Loucy (cell line): ENCODE results near the gene SMIM30.

Experiments
- H2AFZ ChIP-seq: fragments of 200-600 bp; sonication (generic); 2 replicates; pipeline ENCODE4 v1.6.0; 2016; ENCODE audit warnings: antibody characterized with exemption, mild to moderate bottlenecking, low read length, moderate library complexity
- H3F3A ChIP-seq: fragments of 200-600 bp; 2 replicates; pipeline ENCODE4 v1.6.0; 2016; ENCODE audit warnings: antibody characterized with exemption, low read depth, mild to moderate bottlenecking
- H3K27me3 ChIP-seq: fragments of 200-600 bp; sonication (generic); 2 replicates; pipeline ENCODE4 v1.6.1; 2014; ENCODE audit warnings: low read length, mild to moderate bottlenecking; ENCODE audit not compliant: insufficient read depth, poor library complexity, severe bottlenecking
- H3K36me3 ChIP-seq: fragments of 200-600 bp; sonication (generic); 2 replicates; pipeline ENCODE4 v1.6.1; 2016; ENCODE audit warnings: low read length; ENCODE audit not compliant: insufficient read depth
- H3K4me1 ChIP-seq: fragments of 200-600 bp; sonication (generic); 2 replicates; pipeline ENCODE4 v1.5.1; 2014; ENCODE audit warnings: low read length, mild to moderate bottlenecking; ENCODE audit not compliant: insufficient read depth, poor library complexity, severe bottlenecking
- H3K4me2 ChIP-seq: fragments of 200-600 bp; sonication (generic); 2 replicates; pipeline ENCODE4 v1.6.0; 2014; ENCODE audit warnings: antibody characterized with exemption, low read length, low read depth, mild to moderate bottlenecking; ENCODE audit not compliant: poor library complexity, severe bottlenecking
- H3K4me3 ChIP-seq: fragments of 200-600 bp; sonication (generic); 2 replicates; pipeline ENCODE4 v1.5.1; 2014; ENCODE audit warnings: low read length, mild to moderate bottlenecking, mixed read lengths; ENCODE audit not compliant: poor library complexity, severe bottlenecking
- H3K79me2 ChIP-seq: fragments of 200-600 bp; sonication (generic); 2 replicates; pipeline ENCODE4 v1.6.1; 2014; ENCODE audit warnings: low read length; ENCODE audit not compliant: insufficient read depth
- H3K9ac ChIP-seq: fragments of 200-600 bp; sonication (generic); 2 replicates; pipeline ENCODE4 v1.6.0; 2014; ENCODE audit warnings: mild to moderate bottlenecking, low read depth, low read length, moderate library complexity; ENCODE audit not compliant: poor library complexity, severe bottlenecking
- H3K9me2 ChIP-seq: fragments of 200-600 bp; sonication (generic); replicated peaks from 2 replicates; pipeline ENCODE4 v1.6.1; 2016; ENCODE audit warnings: low read depth, low read length, mixed read lengths
- H3K9me3 ChIP-seq: fragments of 200-600 bp; sonication (generic); 2 replicates; pipeline ENCODE4 v1.6.1; 2014; ENCODE audit warnings: mild to moderate bottlenecking, antibody characterized with exemption, low read length, low read depth; ENCODE audit not compliant: insufficient read depth
- H4K20me1 ChIP-seq: fragments of 200-600 bp; sonication (generic); 2 replicates; pipeline ENCODE4 v1.6.0; 2014; ENCODE audit warnings: antibody characterized with exemption, low read length, mild to moderate bottlenecking; ENCODE audit not compliant: insufficient read depth, poor library complexity, severe bottlenecking
- EZH2phosphoT487 ChIP-seq: fragments of 200-600 bp; IDR thresholded peaks from 2 replicates; pipeline ENCODE4 v1.6.1; 2018; ENCODE audit warnings: antibody characterized with exemption, mild to moderate bottlenecking, moderate library complexity, borderline replicate concordance
- TF ChIP-seq, protein P1 (sequence below): fragments of 200-600 bp; sonication (generic); conservative IDR thresholded peaks from 2 replicates; pipeline ENCODE4 v1.5.1; 2014; ENCODE audit warnings: mild to moderate bottlenecking, antibody characterized with exemption, low read length

SMIM30 gene

DNA sequence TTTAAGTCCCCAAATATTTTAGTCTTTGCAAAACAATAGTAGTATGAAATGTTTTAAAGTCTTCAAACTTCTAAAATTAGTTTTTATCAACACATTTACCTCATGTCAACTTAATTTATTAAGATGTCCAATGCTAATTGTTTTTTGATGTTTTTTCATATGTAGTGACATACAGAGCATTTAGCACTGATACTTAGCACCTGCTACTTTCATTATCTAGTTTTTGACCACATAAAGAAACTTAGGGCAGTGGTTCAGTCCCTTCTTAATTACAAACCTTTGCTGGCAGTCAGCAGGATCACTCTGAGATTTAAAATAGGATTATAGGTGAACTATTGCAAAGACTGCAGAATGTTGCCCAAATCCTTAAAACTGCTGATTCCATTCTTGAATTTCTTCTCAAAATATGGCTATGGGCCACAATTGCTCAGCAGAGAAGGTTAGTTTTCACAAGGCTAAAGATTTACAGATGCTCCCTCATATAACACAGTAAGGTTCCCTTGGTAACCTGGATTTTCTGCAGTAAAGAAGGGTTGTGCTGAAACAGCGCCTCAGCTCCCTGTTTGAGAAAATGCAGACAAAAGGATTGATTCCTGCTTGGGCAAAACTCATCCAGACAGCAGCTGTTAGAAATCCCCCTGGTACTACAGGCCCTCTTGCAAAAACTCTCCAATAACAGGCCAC lies 35.1 kb downstream of the SMIM30 start:
- no peaks in the 10 kb centered on the region for H3K27me3 ChIP-seq

DNA sequence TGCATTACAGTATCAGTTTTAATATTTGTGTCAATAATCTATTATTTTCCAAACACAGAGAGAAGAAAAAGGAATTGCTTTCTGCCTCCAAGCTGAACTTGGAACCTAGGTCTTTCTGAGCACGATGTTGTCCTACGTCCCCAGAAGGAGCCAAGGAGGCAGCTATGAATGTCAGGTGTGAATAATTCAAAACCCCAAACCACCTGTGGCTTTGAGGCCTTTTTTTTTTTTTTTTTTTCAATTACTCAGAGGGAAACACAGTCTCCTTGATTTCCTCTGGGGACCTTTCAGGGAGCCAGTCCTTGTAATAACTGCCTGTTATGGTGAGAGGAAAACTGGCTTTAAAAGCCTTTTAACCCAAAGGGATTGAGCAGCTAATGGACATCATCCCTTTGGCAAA lies 40.0 kb downstream of the SMIM30 start:
- TF ChIP-seq EZH2phosphoT487 = no peak
- TF ChIP-seq, protein P1, sequence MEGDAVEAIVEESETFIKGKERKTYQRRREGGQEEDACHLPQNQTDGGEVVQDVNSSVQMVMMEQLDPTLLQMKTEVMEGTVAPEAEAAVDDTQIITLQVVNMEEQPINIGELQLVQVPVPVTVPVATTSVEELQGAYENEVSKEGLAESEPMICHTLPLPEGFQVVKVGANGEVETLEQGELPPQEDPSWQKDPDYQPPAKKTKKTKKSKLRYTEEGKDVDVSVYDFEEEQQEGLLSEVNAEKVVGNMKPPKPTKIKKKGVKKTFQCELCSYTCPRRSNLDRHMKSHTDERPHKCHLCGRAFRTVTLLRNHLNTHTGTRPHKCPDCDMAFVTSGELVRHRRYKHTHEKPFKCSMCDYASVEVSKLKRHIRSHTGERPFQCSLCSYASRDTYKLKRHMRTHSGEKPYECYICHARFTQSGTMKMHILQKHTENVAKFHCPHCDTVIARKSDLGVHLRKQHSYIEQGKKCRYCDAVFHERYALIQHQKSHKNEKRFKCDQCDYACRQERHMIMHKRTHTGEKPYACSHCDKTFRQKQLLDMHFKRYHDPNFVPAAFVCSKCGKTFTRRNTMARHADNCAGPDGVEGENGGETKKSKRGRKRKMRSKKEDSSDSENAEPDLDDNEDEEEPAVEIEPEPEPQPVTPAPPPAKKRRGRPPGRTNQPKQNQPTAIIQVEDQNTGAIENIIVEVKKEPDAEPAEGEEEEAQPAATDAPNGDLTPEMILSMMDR = no peak

More for the DNA sequence above, 35.1 kb downstream of the SMIM30 start:
- Histone ChIP-seq H3K36me3 (no peaks in the 10 kb centered on the region), H4K20me1 (no peaks in the 10 kb centered on the region), H3F3A (no peaks in the 10 kb centered on the region), H3K4me3 (no peak overlapping the region), H3K4me2 (no peak overlapping the region), H3K4me1 (peaks cover 8% of the 10 kb centered on the region), H2AFZ (peak overlapping the region; percentile 15; the same call in 1 of the 2 replicates), H3K9me3 (no peaks in the 10 kb centered on the region), H3K9ac (no peak overlapping the region), H3K79me2 (no peaks in the 10 kb centered on the region), H3K9me2 (no peaks in the 10 kb centered on the region)
- no peak for TF ChIP-seq EZH2phosphoT487
- TF ChIP-seq, protein P1 = no peak

DNA sequence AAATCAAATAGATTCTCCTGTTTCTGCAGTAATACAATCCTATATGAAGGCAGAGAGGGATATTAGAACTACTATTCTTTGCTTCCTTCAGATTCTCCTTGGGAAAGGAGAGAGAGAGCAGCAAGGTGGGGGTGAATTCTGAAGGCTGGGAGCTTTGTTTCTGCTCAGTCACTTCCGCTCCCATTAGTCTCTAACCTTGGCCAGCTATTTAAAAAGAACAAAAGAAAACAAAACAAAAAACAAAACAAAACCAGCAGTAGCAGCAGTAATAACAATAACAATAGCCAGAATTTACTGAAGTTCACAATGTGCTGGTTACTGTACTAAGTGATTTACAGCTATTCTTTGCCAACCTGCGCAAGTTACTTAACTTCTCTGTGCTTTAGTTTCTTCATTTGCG lies 41.7 kb downstream of the SMIM30 start:
- Histone ChIP-seq H3K9me2 (no peaks in the 10 kb centered on the region), H3K4me3 (no peak overlapping the region), H3K4me2 (no peak overlapping the region), H3K79me2 (no peaks in the 10 kb centered on the region), H3K4me1 (no peaks in the 10 kb centered on the region), H3K9ac (no peak overlapping the region), H3K9me3 (no peaks in the 10 kb centered on the region), H3K27me3 (no peaks in the 10 kb centered on the region), H2AFZ (no peak overlapping the region), H3F3A (no peaks in the 10 kb centered on the region), H3K36me3 (no peaks in the 10 kb centered on the region), H4K20me1 (no peaks in the 10 kb centered on the region)
- TF ChIP-seq, protein P1 = no peak
- no peak for TF ChIP-seq EZH2phosphoT487

More for the DNA sequence above, 40.0 kb downstream of the SMIM30 start:
- H3K9me2 ChIP-seq = no peaks in the 10 kb centered on the region
- H3F3A ChIP-seq = no peaks in the 10 kb centered on the region
- no peak overlapping the region for H3K4me2 ChIP-seq
- no peaks in the 10 kb centered on the region for H4K20me1 ChIP-seq
- H3K4me3 ChIP-seq = no peak overlapping the region
- H3K4me1 ChIP-seq = no peaks in the 10 kb centered on the region
- H3K27me3 ChIP-seq = no peaks in the 10 kb centered on the region
- H3K9me3 ChIP-seq = no peaks in the 10 kb centered on the region
- no peak overlapping the region for H2AFZ ChIP-seq
- no peaks in the 10 kb centered on the region for H3K36me3 ChIP-seq
- no peaks in the 10 kb centered on the region for H3K79me2 ChIP-seq
- no peak overlapping the region for H3K9ac ChIP-seq
